ENCODE measurements around the gene NUDT8.
"Not testable (repeated sequence)": the region's sequence is repeated elsewhere in the genome, so short reads cannot be mapped to it uniquely, and the experiment has no call there.

DNA sequence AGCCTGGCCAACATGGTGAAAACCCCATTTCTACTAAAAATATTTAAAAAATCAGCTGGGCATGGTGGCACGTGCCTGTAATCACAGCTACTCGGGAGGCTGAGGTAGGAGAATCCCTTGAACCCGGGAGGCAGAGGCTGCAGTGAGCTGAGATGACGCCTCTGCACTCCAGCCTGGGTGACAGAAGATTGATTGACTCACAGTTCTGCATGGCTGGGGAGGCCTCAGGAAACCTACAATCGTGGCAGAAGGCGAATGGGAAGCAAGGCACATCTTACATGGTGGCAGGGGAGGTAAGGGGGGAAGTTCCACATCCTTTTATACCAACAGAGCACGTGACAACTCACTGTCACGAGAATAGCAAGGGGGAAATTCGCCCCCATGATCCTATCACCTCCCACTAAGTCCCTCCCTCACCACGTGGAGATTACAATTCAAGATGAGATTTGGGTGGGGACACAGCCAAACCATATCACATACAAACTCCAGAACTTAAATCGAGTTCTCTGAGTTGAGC lies 40.8 kb downstream of the NUDT8 start:
- not testable (repeated sequence) for TF ChIP-seq SUZ12 (IDR thresholded peaks at IDR 0.05; ENCODE audit: extremely low read depth, insufficient read depth, insufficient read length); ZNF274 (IDR thresholded peaks at IDR 0.05; ENCODE audit: low read depth, low read length)

Data from NT2/D1 (cell line).